HEK293 (cell line): ENCODE data around the gene HSPBAP1.
A peak's percentile ranks its signal among the peaks of the same experiment; 100 is the strongest.

ENCODE experiments used
- CTCF ChIA-PET: fragments of 350-600 bp; formaldehyde crosslinking; extraction: SDS; loops from one replicate; lab custom pipeline; 2021; ENCODE audit warnings: antibody characterized with exemption; lab: Yijun Ruan, JAX
- POLR2A ChIA-PET: fragments of 300-600 bp; formaldehyde crosslinking; extraction: SDS; loops from one replicate; lab custom pipeline; 2020; ENCODE audit warnings: antibody characterized with exemption, inconsistent platforms; lab: Yijun Ruan, JAX
- H3K27ac ChIP-seq: fragments of 200-500 bp; sonication (Bioruptor generic); 2 replicates; pipeline ENCODE4 v1.5.1; 2014; ENCODE audit warnings: low read depth, low read length, control low read depth, inconsistent platforms; ENCODE audit errors: extremely low read depth
- H3K36me3 ChIP-seq, 2 experiments: fragments of 200-500 bp in 1 of 2; sonication (Bioruptor generic) in 1 of 2; 1 replicate in 1 of 2; 2 replicates in 1 of 2; pipeline ENCODE4 v1.5.1; 2014 to 2017; ENCODE audit warnings: inconsistent platforms in 2 of 2, low read length in 2 of 2; ENCODE audit not compliant: control insufficient read depth in 2 of 2, insufficient read depth in 1 of 2
- H3K4me1 ChIP-seq: fragments of 200-500 bp; sonication (Bioruptor generic); 2 replicates; pipeline ENCODE4 v1.5.1; 2014; ENCODE audit warnings: mild to moderate bottlenecking, low read length, inconsistent platforms; ENCODE audit not compliant: control insufficient read depth, insufficient read depth
- H3K4me3 ChIP-seq: 2 replicates; pipeline ENCODE4 v1.5.1; 2011; ENCODE audit warnings: low read depth, mild to moderate bottlenecking, control low read depth, low read length, moderate library complexity
- H3K9me3 ChIP-seq: fragments of 200-500 bp; sonication (Bioruptor generic); 2 replicates; pipeline ENCODE4 v1.5.1; 2014; ENCODE audit warnings: low read depth, low read length, inconsistent platforms; ENCODE audit not compliant: control insufficient read depth, insufficient read depth
- HOXD13 ChIP-seq: sonication (generic); formaldehyde crosslinking; IDR thresholded peaks from 2 replicates; pipeline ENCODE4 v1.8.0; 2022; ENCODE audit warnings: missing genetic modification reagents, borderline replicate concordance
- IKZF3 ChIP-seq: fragments of 450-650 bp; IDR thresholded peaks from 2 replicates; pipeline ENCODE4 v1.5.0; 2018; ENCODE audit warnings: missing biosample characterization, mild to moderate bottlenecking, missing genetic modification characterization, moderate library complexity
- KLF8 ChIP-seq: fragments of 450-650 bp; formaldehyde crosslinking; IDR thresholded peaks from 2 replicates; pipeline ENCODE4 v1.5.1; 2016; ENCODE audit warnings: missing biosample characterization, missing genetic modification characterization
- REPIN1 ChIP-seq: fragments of 450-650 bp; formaldehyde crosslinking; IDR thresholded peaks from 2 replicates; pipeline ENCODE4 v1.5.1; 2017; ENCODE audit warnings: missing biosample characterization, missing genetic modification characterization, low read depth
- ZIC2 ChIP-seq: fragments of 450-650 bp; formaldehyde crosslinking; IDR thresholded peaks from 2 replicates; pipeline ENCODE4 v1.5.1; 2016; ENCODE audit warnings: missing biosample characterization, missing genetic modification characterization
- ZNF112 ChIP-seq: fragments of 450-650 bp; formaldehyde crosslinking; IDR thresholded peaks from 2 replicates; pipeline ENCODE4 v1.5.0; 2017; ENCODE audit warnings: missing biosample characterization, missing genetic modification characterization
- ZNF391 ChIP-seq: fragments of 450-650 bp; formaldehyde crosslinking; IDR thresholded peaks from 2 replicates; pipeline ENCODE4 v1.5.1; 2016; ENCODE audit warnings: low read depth, missing biosample characterization, missing genetic modification characterization, borderline replicate concordance
- ZNF394 ChIP-seq: fragments of 450-650 bp; formaldehyde crosslinking; IDR thresholded peaks from 2 replicates; pipeline ENCODE4 v1.5.1; 2016; ENCODE audit warnings: missing biosample characterization, missing genetic modification characterization, mild to moderate bottlenecking, moderate library complexity, borderline replicate concordance
- ZNF404 ChIP-seq: fragments of 450-650 bp; formaldehyde crosslinking; IDR thresholded peaks from 2 replicates; pipeline ENCODE4 v1.5.1; 2017; ENCODE audit warnings: missing biosample characterization, missing genetic modification characterization
- ZNF621 ChIP-seq: fragments of 450-650 bp; formaldehyde crosslinking; IDR thresholded peaks from 2 replicates; pipeline ENCODE4 v1.5.1; 2017; ENCODE audit warnings: missing biosample characterization, missing genetic modification characterization
- ZNF76 ChIP-seq: fragments of 450-650 bp; formaldehyde crosslinking; IDR thresholded peaks from 2 replicates; pipeline ENCODE4; 2016; ENCODE audit warnings: low read depth, missing biosample characterization, missing genetic modification characterization, borderline replicate concordance
- ZNF830 ChIP-seq: fragments of 450-650 bp; IDR thresholded peaks from 2 replicates; pipeline ENCODE4 v1.5.0; 2018; ENCODE audit warnings: missing biosample characterization, missing genetic modification characterization, low read depth, mild to moderate bottlenecking, moderate library complexity
- TF ChIP-seq, protein P1 (sequence below): fragments of 450-650 bp; formaldehyde crosslinking; IDR thresholded peaks from 2 replicates; pipeline ENCODE4 v1.5.1; 2016; ENCODE audit warnings: missing biosample characterization, missing genetic modification characterization
- TF ChIP-seq, protein P2 (sequence below): fragments of 450-650 bp; formaldehyde crosslinking; IDR thresholded peaks from 2 replicates; pipeline ENCODE4 v1.5.1; 2016; ENCODE audit warnings: missing biosample characterization, missing genetic modification characterization

The HSPBAP1 gene

DNA sequence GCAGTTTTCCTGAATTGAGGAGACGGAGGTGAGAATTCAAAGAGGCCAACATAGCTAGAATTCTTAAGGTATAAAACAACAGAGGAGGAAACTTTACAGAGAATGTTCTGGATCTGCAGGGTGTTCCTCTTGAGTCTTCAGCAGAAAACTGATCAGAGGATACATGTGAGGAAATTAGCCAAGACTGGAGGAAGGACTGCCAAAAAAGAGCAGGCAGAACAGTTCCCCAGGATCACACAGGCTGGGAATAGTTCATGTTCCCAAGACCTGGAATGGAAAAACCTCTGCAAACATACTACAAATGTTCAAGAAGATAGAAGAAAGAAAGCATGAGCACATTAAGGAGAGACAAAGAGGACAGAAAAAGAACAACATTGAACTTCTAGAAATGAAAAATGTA is 8.7 kb upstream of the HSPBAP1 start:
- ChIA-PET CTCF (no interaction called here), POLR2A (no interaction called here)
- Histone ChIP-seq H3K36me3 (no peaks in the 10 kb centered on the region; a peak in 1 of 3 replicates), H3K4me1 (no peaks in the 10 kb centered on the region; the same call in 1 of the 2 replicates), H3K9me3 (no peaks in the 10 kb centered on the region), H3K4me3 (no peak overlapping the region), H3K27ac (no peak overlapping the region)
- TF ChIP-seq HOXD13 (CRISPR knock-in tag) (no peak), ZNF112 (tag by site-specific recombination) (no peak), ZNF76 (no peak), ZNF391 (tag by site-specific recombination) (no peak), ZNF621 (tag by site-specific recombination) (no peak), ZNF830 (no peak), IKZF3 (tag by site-specific recombination) (no peak)
- TF ChIP-seq, protein P1, sequence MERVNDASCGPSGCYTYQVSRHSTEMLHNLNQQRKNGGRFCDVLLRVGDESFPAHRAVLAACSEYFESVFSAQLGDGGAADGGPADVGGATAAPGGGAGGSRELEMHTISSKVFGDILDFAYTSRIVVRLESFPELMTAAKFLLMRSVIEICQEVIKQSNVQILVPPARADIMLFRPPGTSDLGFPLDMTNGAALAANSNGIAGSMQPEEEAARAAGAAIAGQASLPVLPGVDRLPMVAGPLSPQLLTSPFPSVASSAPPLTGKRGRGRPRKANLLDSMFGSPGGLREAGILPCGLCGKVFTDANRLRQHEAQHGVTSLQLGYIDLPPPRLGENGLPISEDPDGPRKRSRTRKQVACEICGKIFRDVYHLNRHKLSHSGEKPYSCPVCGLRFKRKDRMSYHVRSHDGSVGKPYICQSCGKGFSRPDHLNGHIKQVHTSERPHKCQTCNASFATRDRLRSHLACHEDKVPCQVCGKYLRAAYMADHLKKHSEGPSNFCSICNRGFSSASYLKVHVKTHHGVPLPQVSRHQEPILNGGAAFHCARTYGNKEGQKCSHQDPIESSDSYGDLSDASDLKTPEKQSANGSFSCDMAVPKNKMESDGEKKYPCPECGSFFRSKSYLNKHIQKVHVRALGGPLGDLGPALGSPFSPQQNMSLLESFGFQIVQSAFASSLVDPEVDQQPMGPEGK (tag by site-specific recombination) = no peak

DNA sequence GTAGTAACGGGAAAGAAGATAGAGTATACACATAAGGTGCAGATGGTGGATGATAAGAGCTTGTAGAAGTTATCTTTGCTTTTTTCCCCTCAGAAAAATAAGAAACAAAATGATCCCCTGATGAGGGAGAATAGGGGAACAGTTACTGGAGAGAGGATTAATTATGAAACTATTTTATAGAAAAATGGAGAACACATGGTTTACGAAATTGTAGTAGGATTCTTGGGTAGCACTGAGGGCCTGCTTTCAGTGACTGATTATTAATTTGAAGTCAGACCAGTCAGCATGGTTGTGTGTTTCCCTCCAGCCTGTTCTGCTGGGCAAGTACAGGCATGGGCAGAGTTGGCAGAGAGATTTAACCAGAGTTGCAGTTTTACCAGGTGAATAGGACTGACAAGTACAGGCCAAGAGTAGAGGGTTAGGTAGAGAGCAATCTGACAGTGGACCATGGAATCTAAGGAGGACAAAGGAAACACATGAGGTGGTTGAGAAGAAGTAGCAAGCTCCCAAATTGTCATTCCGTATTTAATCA is 7.1 kb upstream of the HSPBAP1 start:
- Histone ChIP-seq H3K9me3 (no peaks in the 10 kb centered on the region), H3K36me3 (no peaks in the 10 kb centered on the region), H3K27ac (no peak overlapping the region), H3K4me3 (no peak overlapping the region), H3K4me1 (no peaks in the 10 kb centered on the region; the same call in 1 of the 2 replicates)
- ChIA-PET POLR2A (no interaction called here), CTCF (interaction anchor here (0.7 kb wide), 1 partner anchor 993 kb away, joined by 3 read pairs; no protein-coding TSS in a partner anchor)
- TF ChIP-seq ZNF404 (tag by site-specific recombination) (no peak), ZIC2 (tag by site-specific recombination) (no peak), KLF8 (tag by site-specific recombination) (no peak), ZNF394 (tag by site-specific recombination) (no peak)

- CTCF ChIA-PET = interaction anchor here (0.7 kb wide), 1 partner anchor 45 kb away, joined by 4 read pairs; no protein-coding TSS in a partner anchor
- Histone ChIP-seq H3K4me1 (no peaks in the 10 kb centered on the region; the same call in 1 of the 2 replicates), H3K27ac (no peak overlapping the region), H3K9me3 (no peaks in the 10 kb centered on the region), H3K36me3 (no peaks in the 10 kb centered on the region), H3K4me3 (no peak overlapping the region)
- POLR2A ChIA-PET = no interaction called here
- TF ChIP-seq REPIN1 (tag by site-specific recombination) = no peak
- TF ChIP-seq, protein P2, sequence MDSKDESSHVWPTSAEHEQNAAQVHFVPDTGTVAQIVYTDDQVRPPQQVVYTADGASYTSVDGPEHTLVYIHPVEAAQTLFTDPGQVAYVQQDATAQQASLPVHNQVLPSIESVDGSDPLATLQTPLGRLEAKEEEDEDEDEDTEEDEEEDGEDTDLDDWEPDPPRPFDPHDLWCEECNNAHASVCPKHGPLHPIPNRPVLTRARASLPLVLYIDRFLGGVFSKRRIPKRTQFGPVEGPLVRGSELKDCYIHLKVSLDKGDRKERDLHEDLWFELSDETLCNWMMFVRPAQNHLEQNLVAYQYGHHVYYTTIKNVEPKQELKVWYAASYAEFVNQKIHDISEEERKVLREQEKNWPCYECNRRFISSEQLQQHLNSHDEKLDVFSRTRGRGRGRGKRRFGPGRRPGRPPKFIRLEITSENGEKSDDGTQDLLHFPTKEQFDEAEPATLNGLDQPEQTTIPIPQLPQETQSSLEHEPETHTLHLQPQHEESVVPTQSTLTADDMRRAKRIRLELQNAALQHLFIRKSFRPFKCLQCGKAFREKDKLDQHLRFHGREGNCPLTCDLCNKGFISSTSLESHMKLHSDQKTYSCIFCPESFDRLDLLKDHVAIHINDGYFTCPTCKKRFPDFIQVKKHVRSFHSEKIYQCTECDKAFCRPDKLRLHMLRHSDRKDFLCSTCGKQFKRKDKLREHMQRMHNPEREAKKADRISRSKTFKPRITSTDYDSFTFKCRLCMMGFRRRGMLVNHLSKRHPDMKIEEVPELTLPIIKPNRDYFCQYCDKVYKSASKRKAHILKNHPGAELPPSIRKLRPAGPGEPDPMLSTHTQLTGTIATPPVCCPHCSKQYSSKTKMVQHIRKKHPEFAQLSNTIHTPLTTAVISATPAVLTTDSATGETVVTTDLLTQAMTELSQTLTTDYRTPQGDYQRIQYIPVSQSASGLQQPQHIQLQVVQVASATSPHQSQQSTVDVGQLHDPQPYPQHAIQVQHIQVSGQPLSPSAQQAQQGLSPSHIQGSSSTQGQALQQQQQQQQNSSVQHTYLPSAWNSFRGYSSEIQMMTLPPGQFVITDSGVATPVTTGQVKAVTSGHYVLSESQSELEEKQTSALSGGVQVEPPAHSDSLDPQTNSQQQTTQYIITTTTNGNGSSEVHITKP (tag by site-specific recombination) = peak; percentile 46
Observed at GRCh38 chr3:122800031-122800430, 6.4 kb upstream of the HSPBAP1 start.
